ENCODE data around the gene CRISP3.
"Not testable (repeated sequence)": the region's sequence is repeated elsewhere in the genome, so short reads cannot be mapped to it uniquely, and the experiment has no call there.

CRISP3 gene, protein sequence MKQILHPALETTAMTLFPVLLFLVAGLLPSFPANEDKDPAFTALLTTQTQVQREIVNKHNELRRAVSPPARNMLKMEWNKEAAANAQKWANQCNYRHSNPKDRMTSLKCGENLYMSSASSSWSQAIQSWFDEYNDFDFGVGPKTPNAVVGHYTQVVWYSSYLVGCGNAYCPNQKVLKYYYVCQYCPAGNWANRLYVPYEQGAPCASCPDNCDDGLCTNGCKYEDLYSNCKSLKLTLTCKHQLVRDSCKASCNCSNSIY

DNA sequence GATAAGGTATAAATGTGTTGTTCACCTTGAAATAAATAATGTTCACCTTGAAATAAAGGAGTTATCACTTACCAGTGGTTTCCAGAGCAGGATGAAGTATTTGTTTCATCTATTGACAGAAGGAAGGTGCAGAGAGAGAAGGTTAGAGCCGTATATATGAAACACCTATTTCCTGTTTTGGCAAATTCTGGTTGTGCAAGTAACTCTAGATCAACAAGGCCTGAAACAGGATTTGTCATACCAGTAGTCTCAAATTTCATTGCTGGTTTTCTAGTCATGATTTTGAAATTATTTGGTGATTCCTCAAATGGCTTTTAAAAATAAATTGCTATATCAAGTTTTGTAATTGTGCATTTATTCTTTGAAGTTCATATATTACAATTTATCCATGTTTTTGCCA, at the start of gene CRISP3:
CRISP3 (minus strand) TSS at position 130 of the 400 bp plus-strand sequence; CDS start at position 109, 21 bp downstream.
- DNase-seq (ENCODE audit: low spot score) = no peak

DNA sequence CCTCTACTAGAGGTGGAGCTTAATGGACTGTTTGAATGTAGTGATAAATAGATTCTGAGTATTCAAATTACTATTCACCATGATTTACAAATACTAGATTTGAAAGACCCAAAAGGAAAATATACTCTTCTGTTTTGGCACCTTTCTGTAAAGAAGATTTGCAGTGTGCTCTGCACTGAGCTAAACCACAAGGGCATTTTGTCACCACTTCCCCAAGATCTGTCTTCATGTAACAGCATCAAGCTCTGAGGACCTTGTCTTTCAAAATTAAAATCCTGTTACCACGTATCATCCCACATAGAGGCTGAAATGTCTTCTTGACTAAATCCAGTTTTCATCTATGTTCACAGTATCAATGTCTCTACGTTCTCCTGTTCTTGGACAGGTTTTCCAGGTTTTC, 46.2 kb upstream of the CRISP3 start:
- no peak for DNase-seq (ENCODE audit: low spot score)

DNA sequence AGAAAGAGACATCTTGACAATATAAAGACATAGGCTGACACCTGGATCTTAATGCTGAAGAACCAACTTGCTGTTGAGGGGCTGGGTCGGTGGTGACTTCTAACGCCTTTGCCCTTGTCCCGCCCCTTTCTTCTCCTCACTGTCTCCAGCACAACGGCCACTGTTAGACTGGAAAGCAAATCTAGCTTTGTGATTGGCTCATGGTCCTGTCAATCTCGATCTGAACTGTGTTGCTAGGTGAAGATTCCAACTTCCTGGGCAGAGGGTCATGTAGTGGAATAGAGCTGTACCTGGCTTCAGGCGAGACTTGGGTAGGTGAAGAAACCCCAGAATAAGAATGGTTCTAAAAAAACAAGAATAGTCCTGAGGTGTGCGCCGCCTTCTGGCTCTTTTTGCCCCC, 43.0 kb upstream of the CRISP3 start, which contains the start of gene PGK2:
PGK2 (minus strand) TSS at position 110 of the 400 bp plus-strand sequence; CDS start at position 12, 98 bp downstream.
- no peak for DNase-seq (ENCODE audit: low spot score)

DNA sequence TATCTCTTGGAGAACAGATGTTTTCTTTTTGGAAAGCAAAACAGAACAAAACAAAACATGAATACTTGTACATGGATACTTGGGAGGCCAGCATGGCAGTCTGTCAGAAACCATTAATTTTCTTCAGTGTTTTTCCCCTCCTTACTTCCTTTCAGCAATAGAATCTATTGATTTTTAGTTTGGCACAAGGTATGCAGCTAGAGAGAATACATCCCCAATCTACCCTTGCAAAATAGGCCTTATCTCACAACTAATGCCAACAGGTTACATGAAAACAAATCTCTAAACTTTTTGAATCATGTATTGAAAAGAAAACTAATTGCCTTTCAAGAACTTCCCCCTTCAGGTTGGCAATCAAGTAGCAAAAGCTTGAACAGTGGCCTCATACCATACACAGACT, 40.1 kb upstream of the CRISP3 start:
- DNase-seq (ENCODE audit: low spot score) = no peak

DNA sequence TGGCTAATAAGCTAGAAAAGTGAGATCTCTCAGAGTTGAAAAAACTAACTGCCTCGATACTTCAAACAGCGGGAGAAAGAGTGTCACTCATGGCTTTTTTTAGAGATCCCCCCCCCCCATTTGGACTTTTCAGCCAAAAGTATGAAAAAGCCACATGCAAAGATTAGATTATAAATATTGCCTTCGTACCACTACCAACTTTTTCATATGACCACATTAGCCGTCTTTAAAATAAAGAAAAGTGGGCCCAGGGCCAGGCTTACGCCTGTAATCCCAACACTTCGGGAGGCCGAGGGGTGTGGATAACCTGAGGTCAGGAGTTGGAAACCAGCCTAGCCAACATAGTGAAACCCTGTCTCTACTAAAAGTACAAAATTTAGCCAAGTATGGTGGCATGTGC, 38.5 kb upstream of the CRISP3 start:
- DNase-seq (ENCODE audit: low spot score) = no peak

DNA sequence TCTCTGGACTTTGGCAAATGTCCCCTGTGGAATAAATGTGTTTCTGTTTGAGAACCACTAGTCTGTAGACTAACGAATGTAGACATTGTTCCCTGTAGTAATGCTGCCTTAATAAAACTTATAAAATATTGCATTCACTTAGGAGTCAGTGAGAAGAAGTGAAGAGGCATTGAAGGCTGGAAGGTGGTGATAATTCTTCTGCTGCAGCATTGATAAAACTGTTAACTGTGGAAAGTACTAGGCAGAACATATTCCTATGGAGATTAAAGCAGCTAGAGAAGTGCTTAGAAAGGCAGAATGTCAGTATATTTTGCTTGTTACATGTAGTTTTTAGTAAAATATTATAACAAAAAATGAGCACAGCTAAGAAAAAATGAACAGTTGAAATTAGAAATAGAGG, 38.1 kb upstream of the CRISP3 start:
- no peak for DNase-seq (ENCODE audit: low spot score)

DNA sequence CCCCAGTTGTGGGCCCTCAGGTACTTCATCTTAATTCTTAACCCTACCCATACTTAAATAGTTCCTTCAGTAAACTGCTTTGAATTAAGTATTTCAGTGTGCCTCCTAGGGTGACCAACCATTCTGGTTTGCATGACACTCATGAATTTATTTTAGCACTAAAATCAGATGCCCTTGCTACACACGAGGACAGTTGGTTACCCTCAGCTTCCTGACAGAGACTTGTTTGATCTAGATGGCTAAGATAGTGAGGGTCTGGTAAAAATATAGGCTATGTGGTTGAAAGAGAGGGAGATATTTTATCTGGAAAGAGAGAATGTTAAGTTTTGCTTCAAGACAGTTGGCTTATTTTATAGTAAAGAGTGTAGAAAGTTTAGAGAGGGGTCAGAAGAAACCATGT, 32.3 kb upstream of the CRISP3 start:
- DNase-seq (ENCODE audit: low spot score) = no peak

DNA sequence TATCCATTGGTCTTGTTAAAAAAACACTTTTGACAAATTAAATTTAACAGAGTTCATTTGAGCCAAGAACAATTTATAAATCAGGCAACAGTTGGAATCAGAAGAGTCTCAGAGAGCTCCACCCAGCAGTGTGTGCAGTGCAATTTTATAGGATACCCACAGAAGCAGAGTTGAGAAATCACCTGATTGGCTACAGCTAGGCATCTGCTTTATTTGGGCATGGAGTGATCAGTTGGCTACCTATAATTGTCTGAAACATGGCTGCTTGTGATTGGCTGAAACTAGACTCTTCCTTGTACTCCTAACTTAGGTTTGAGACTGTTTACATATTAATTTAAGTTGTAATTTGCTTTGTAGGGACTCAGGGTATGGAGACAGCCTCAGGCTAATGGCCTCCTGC, 30.9 kb upstream of the CRISP3 start:
- no peak for DNase-seq (ENCODE audit: low spot score)

DNA sequence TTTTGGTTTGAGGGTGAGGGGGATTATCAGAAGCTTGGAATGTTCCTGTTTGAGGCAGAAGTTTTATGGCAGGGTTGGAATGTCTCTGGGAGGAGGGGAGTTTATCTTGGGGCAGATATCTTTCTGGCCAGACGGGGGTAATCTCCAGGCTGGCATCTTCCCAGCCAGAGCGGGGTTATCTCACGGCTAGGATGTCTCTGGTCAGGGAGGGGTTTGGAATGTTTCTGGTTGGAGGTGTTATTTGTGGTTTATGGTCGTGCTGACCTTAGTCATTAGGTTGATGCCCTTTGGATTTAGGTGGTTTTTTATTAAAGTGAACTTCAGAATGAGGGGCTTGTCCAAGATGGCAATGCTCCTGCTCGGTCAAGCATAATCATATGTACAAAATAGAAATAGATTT, 28.1 kb upstream of the CRISP3 start:
- no peak for DNase-seq (ENCODE audit: low spot score)

DNA sequence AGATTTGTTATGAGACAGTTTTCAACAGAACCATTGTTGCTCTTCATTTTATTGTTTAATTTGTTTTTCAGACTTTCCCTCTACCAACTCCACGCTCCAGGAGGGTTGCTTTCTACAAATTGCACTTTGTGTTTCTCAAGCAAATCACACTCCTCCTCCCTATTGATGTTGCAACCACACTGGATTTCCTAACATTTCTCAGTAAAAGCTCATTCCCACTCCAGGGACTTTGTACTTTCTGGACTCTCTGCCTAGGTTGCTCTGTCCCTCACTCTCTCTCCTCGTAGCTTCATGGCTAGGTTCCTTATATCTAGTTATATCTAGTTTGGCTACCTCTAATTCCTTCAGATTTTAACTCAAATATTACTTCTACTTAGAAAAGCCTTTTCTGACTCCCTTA, 22.6 kb upstream of the CRISP3 start:
- no peak for DNase-seq (ENCODE audit: low spot score)

DNA sequence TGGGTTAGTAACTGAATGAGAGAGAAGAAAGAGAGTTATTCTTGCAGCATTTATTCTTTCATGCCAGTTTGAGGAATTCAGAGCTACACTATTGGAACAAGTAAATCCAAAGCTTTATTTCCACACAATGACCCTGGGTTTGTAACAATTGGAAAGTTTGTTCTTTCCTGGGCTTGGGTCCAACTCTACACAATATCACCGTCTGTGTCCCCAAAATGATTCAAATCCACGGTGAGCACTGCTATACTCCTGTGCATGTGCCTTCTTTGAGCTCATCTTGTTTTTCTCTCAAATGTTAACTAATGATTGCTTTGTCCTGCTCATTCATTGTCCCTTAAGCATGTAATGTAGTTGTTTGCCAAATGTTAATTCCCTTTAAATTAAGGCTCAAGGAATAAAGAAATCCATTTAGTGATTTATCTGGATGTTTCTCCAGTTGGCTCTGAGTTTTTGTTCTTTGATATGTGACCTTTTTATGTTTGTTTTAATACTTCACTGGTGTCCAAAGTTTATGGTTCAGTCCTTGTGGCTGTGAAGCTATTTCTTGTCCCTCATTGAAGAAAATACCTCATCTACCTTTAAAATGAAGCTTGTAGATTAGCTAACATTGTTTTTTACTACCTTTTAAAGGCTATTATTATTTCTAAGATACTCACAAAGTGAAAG, 20.5 kb upstream of the CRISP3 start:
- no peak for DNase-seq (ENCODE audit: low spot score)

DNA sequence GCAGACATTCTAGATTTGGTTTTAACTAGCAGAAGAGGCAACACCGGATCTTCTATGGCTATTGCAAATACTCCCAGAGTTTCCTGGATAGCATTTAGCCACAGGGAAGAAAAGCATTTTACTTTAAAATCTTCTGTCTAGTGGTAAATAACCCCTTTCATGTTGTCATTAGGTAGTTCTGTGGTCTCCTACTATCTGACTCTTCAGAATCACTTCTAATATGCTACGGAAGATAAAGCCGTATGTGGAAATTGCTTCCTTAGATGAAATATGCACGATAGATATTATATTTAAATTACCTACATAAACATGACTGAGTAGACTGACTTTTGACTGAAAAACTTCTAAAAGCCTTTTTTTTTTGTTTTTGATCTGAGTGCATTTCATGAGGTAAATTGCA, 759 bp downstream of the CRISP3 start:
- DNase-seq (ENCODE audit: low spot score) = no peak

DNA sequence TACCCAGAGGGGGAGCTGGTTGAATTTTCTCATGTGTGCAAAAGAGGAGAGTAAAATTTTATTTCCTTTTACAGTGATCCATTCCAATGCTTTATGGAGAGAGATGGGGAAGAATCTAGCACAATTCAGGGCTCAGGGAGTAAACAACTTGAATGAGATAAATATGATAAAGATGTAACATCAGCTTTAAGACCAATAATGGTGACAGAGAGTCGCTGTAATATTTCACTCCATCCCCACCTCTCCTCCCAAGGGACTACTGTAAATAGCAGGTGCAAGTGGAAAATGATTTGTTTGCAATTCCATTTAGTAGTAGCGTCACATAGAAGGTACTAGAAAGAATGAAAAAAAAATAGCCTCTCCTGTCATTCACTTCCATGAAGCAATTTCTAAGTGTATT, 4.8 kb downstream of the CRISP3 start:
- no peak for DNase-seq (ENCODE audit: low spot score)

DNA sequence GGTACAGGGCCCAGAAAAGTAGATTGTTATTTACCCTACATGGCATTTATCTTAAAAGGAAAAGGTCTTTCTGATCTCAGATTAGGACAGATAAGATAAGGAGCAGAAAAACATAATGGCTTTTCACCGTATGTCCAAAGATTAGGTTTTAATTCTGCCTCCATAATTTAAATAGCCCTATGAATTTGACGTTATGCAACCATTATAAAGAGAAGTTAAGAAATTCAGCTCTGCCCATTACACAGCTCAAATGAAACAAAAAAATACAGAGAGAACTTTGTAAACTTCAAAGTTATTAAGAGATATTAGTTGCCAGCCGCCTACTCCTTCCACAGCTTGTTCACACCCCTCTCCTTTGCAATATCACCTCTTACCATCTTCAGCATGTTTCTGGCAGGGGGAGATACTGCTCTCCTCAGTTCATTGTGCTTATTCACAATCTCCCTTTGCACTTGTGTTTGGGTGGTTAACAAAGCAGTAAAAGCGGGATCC, 8.1 kb downstream of the CRISP3 start:
- no peak for DNase-seq (ENCODE audit: low spot score)

DNA sequence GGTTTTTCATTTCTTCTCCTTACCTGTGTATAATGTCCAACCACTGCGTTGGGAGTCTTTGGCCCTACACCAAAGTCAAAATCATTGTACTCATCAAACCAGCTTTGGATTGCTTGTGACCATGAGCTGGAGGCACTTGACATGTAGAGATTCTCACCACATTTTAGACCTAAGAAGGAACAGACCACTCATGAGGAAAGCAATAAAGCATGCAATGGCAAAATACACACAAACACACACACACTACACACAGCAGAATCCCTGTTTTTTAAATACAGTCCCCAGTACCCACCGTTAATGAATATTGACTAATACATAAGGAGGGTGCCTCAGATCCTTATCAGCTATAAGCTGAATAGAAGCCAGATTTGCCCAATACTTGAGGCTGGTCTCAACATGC, 10.5 kb downstream of the CRISP3 start:
- no peak for DNase-seq (ENCODE audit: low spot score)

DNA sequence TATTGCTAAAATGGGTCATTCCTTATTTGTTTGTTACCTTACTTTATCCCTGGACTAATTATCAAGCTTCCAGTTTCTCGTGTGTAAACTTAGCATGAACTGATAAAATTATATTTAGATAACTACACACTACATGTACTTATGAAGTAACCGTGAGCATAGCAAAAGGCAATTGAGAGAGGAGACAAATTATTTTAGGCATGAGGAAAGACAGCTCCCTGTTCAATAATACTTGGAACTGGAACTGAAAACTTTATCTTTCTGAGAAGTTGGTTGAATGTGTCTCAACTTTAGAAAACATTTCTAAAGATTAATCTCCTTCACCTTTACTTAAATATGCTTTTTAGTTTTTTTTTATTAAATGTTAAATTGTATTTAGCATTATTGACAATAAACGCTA, 11.4 kb downstream of the CRISP3 start:
- no peak for DNase-seq (ENCODE audit: low spot score)

DNA sequence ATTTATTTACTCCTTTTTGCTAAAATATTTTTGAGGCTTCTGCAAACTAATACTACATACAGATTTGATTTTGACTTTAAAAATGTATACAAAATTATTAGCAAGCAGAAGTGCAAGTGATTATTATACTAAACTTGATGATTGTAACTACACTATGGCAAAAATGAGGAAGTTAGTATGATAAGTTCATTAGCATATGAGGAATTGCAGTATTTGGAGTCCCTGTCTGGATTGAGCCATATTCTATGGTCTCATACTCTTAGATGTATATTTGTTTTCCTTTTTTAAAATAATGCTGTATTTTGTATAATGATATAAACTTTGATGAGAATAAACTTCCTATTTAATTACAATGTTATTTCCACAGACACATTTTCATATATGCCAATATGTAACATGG, 13.9 kb downstream of the CRISP3 start:
- DNase-seq (ENCODE audit: low spot score) = no peak

DNA sequence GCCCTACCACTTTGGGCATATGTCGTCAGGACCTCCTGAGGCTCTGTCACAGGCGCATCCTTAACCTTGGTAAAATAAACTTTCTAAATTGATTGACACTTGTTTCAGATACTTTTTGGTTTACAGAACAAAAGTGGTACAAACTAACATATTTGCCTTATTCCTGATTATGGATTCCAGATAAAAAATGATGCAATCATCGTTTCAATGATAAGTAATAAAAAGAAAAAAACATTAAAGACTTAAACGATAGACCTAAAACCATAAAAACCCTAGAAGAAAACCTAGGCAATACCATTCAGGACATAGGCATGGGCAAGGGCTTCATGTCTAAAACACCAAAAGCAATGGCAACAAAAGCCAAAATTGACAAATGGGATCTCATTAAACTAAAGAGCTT, 20.3 kb downstream of the CRISP3 start:
- DNase-seq (ENCODE audit: low spot score) = not testable (repeated sequence)

DNA sequence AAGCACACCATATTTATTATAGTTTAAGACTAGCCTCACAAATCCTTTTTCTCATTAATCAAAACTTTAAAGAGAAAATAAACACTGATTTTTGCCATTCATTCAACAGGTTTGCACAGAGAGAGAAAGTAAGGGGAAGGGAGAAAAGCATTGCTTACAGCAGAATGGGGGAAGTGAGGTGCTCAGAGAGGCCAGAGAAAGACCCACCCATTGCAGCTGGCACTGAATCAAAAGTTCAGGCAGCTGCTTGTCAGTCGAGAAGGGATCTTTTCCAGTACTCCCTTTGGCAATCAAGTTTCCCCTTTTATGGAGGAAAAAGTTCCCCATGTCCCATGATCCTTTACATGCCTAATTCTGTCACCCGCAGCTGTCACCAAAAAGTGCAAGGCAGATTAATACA, 22.9 kb downstream of the CRISP3 start:
- DNase-seq (ENCODE audit: low spot score) = no peak

DNA sequence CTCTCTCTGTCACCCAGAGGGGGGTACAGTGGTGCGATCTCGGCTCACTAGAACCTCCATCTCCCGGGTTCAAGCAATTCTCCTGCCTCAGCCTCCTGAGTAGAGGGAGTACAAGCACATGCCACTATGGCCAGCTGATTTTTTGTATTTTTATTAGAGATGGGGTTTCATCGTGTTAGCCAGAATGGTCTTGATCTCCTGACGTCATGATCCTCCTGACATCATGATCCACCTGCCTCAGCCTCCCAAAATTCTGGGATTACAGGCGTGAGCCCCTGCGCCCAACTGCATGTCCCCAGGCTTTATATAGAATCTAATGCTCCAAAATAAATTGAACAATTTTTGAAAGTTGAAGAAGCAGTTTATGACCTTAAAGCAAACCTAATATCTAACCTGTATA, 23.8 kb downstream of the CRISP3 start:
- DNase-seq (ENCODE audit: low spot score) = no peak

DNA sequence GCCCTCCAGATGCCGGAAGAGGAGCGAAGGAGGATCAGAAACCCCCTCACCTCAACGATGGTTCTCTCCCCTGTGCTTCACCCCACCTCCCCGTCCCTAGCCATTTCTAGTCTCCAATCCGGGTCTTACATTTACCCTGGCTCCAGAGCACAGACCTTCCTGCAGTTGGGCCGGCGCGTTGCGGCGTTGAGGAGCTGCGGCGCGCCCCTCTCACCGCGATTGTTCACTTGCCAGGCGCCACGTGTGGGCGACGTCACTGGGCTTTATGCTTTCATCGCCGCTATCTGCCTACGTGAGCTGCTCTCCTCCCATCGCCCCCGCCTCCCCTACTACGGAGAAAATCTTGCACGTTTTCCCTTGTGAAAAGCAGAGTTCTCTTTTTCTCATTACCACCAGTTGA, 30.8 kb downstream of the CRISP3 start, which contains the start of gene CRISP2:
CRISP2 (minus strand) TSS at position 198 of the 400 bp plus-strand sequence. CDS start 4,347 bp downstream, outside the sequence.
- DNase-seq (ENCODE audit: low spot score) = no peak

DNA sequence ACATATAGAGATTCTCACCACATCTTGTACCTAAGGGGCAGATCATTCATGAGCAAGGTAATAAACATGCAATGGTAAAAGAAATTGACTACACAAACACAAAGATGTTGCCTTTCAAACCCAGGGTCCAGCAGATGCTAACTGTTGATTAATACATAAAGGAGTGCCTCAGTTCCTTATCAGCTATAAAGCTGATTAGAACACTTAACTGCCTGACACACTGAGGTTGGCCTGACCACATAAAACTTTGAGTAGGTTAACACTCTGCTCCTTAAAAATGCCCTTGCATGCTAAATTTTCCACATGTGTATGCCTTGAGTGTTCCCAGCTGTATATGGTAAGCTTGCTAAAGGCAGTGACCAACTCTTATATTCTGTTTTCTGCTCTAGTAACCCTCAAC, 45.7 kb downstream of the CRISP3 start:
- DNase-seq (ENCODE audit: low spot score) = no peak

DNA sequence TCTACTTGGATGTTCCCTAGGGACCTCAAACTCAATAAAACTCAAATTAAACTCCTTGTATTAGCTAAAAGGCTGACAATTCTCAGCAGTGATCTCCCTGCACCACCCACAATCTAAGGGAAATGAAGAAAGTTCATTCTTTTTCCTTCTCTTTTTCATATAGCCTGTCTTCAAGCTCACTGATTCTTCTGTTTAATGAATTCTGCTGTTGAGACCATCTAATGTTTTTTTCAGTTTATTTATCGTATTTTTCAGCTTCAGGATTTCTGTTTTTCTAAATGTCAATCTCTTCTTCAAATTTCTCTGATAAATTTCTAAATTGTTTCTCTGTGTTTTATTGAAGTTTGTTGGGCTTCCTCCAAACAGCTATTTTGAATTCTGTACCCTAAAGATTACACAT, 50.7 kb downstream of the CRISP3 start:
- no peak for DNase-seq (ENCODE audit: low spot score)

DNA sequence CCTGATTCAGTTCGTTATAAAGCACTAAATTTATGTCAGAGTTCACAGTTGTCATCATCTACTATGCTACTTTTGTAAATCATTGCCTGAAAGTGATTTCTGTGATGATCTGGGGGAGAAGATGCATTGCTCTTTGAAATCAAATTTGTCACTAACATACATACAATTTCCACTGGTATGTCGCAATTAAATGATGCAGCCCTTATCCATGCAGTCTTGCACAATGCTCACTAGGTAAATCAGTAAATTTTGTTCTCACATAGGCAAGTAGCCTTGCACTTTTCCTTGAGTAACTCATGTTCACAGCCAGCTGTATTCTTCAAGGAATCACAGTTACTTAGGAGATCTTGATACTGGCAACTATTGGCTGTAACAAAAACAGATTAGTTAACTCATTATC, 51.7 kb downstream of the CRISP3 start:
- no peak for DNase-seq (ENCODE audit: low spot score)

All from hepatic stellate cell (primary cell).